ENCODE results near the gene OR5L2. TPM values are rescaled to one million over a fixed set of nuclear protein-coding genes. Genes with fewer than 3 reads are reported as not detected.

OR5L2 gene
- total RNA-seq, 1 experiment from 2014 or later, result not detected

- Histone ChIP-seq H3K27me3 (ENCODE audit: insufficient read depth, low read length) (no peaks in the 10 kb centered on the region), H2AFZ (ENCODE audit: low read length) (no peak within 1 kb of the TSS), H3K79me2 (ENCODE audit: insufficient read depth, low read length) (no peaks in the 10 kb centered on the region), H3K9ac (ENCODE audit: extremely low read depth, insufficient read length, low read length) (no peak within 1 kb of the TSS), H4K20me1 (ENCODE audit: control insufficient read depth, insufficient read depth, insufficient read length) (no peaks in the 10 kb centered on the region), H3K4me2 (ENCODE audit: insufficient read depth, insufficient read length, low read length) (no peak within 1 kb of the TSS), H4K91ac (ENCODE audit: insufficient read length, low read depth, low read length) (no peak within 1 kb of the TSS), H2BK15ac (ENCODE audit: low read depth, low read length) (no peak within 1 kb of the TSS), H3K27ac (ENCODE audit: insufficient read length, low read depth, low read length) (no peak within 1 kb of the TSS), H3K14ac (ENCODE audit: insufficient read depth, low read length) (no peak within 1 kb of the TSS), H3K4ac (ENCODE audit: low read depth, low read length) (no peak within 1 kb of the TSS), H4K5ac (ENCODE audit: insufficient read length, low read depth, low read length) (no peak within 1 kb of the TSS), H4K8ac (replicated peaks; ENCODE audit: insufficient read length, low read depth, low read length) (no peak within 1 kb of the TSS), H3K23me2 (ENCODE audit: insufficient read length, low read depth, low read length, poor library complexity, severe bottlenecking) (no peaks in the 10 kb centered on the region), H2BK12ac (ENCODE audit: insufficient read length, low read depth, low read length) (no peak within 1 kb of the TSS), H3K23ac (ENCODE audit: insufficient read length, low read depth, low read length) (no peak within 1 kb of the TSS), H3K56ac (ENCODE audit: insufficient read length, low read depth, low read length) (no peak within 1 kb of the TSS), H2BK120ac (ENCODE audit: low read depth, low read length, poor library complexity, severe bottlenecking) (no peak within 1 kb of the TSS), H3K9me3 (ENCODE audit: control insufficient read depth, low read depth, low read length) (peaks cover 64% of the 10 kb centered on the region), H3K18ac (ENCODE audit: insufficient read length, low read depth, low read length) (no peak within 1 kb of the TSS), H3T11ph (ENCODE audit: low read length) (no peak within 1 kb of the TSS), H2AK5ac (ENCODE audit: insufficient read length, low read length) (no peak within 1 kb of the TSS), H3K79me1 (ENCODE audit: insufficient read depth, low read depth, low read length, poor library complexity, severe bottlenecking) (no peaks in the 10 kb centered on the region), H3K4me1 (ENCODE audit: insufficient read depth, low read length) (no peaks in the 10 kb centered on the region), H2BK5ac (ENCODE audit: insufficient read length, low read length) (no peak within 1 kb of the TSS), H2BK20ac (ENCODE audit: low read depth, low read length, poor library complexity, severe bottlenecking) (no peak within 1 kb of the TSS)
- Mint-ChIP-seq H3K27me3 (ENCODE audit: low read depth) (no peaks in the 10 kb centered on the region; the same call in 1 of the 2 replicates), H3K27ac (no peak within 1 kb of the TSS), H3K4me3 (no peak within 1 kb of the TSS), H3K9me3 (peaks cover 87% of the 10 kb centered on the region in 2 experiments), H3K4me1 (no peaks in the 10 kb centered on the region), H3K36me3 (ENCODE audit: insufficient read depth in 1 of 3, low read depth in 3 of 3) (peaks cover 0 to 31% (median 10%) of the 10 kb centered on the region in 3 experiments; a peak in 5 of 7 replicates)
- WGBS (ENCODE audit: extremely low coverage, insufficient read length, low lambda C conversion rate), result no CpG with 5 or more reads among the region's 1 CpG
- no peak for TF ChIP-seq CTCF (conservative IDR thresholded peaks at IDR 0.05)
- no peak for DNase-seq
These were observed 16.0 kb upstream of the OR5L2 start, which contains the start of gene OR5L1 for GRCh38 chr11:55811067-55811466. Gene OR5L1, plus strand, starts transcription at chr11:55811367. Its CDS starts 100 bp downstream, at chr11:55811467.

Measured in H9 (cell line).